A549 treated with CORT108297 at 1 μM for 4 hours (cell line): Measurements from ENCODE around the gene HSPB8. TPM values are rescaled to one million over a fixed set of nuclear protein-coding genes. Genes with fewer than 3 reads are reported as not detected.

Experiments
- total RNA-seq: library from RNA; stranded (reverse); fragments of 200-300 nt; extraction: Qiagen RNA extraction; gene quantifications from 5 replicates; pipeline ENCODE4 v1.2.3, GENCODE V29; 2022

The HSPB8 gene
- total RNA-seq: 12.1 to 20.8 TPM (median 15.1 TPM) in 5 replicates

GRCh38 chr12:119178544-119179334 lies at the start of gene HSPB8:
Gene HSPB8 (plus strand): TSS chr12:119178931. CDS start chr12:119179313, 382 bp downstream.

Other genes with a start within 250 kb of the HSPB8 start
- not detected in 5 replicates for gene SRRM4, start 197.4 kb upstream of the HSPB8 start, total RNA-seq
- gene CCDC60, start 155.8 kb downstream of the HSPB8 start, total RNA-seq: not detected in 5 replicates